Glomerular endothelial cell (primary cell): ENCODE measurements around the gene RHBDD3. TPM values are rescaled to one million over a fixed set of nuclear protein-coding genes. Genes with fewer than 3 reads are reported as not detected.

Experiments
- DNase-seq: peaks from one replicate; pipeline ENCODE4 v3.0.0-alpha.2; 2011; ENCODE audit warnings: low read depth, low spot score; ENCODE audit errors: extremely low read depth
- total RNA-seq: library from RNA; depleted of rRNA; stranded (reverse); fragments of >200 nt; gene quantifications from 2 replicates; pipeline ENCODE4 v1.2.3, GENCODE V29; 2015

The RHBDD3 gene
- total RNA-seq, 1 donor from 2014 or later = 43.1 TPM

DNA sequence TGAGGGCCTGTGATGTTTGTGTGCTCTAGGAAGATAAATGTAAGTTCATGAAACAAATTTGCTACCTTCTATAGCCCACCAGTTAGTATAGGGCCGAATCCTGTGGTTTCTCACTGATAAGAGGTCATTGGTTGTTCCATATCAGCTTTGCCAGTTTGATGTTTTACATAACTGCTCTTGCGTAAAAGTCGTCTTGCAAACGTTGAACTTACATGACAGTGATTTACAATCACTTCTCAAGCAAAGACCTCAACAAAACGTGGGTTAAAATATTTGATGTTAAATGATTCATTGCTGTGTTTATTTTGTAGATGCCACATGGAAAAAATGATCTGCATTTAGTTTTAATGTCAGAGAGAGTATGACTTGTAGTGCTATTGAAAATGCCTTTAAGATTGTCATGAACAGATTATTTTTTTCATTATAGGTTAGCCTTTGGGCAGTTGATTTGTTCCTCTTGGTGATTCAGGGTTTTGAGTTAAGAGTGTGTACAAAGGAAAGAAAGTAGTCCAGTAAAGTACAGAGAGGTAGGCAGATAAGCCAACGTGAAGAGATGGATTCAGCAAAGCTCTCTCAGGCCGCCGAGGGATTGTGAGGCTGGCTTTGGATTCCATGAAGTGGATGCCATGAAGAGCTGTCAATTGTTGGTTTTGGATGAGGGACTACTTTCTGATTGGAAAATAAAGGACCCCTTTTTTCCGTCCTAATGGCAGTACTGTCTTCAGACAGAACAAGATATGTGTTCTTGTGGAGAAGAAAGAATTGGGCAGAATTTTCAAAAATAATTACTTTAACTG lies 2.9 kb upstream of the RHBDD3 start:
- no peak for DNase-seq

DNA sequence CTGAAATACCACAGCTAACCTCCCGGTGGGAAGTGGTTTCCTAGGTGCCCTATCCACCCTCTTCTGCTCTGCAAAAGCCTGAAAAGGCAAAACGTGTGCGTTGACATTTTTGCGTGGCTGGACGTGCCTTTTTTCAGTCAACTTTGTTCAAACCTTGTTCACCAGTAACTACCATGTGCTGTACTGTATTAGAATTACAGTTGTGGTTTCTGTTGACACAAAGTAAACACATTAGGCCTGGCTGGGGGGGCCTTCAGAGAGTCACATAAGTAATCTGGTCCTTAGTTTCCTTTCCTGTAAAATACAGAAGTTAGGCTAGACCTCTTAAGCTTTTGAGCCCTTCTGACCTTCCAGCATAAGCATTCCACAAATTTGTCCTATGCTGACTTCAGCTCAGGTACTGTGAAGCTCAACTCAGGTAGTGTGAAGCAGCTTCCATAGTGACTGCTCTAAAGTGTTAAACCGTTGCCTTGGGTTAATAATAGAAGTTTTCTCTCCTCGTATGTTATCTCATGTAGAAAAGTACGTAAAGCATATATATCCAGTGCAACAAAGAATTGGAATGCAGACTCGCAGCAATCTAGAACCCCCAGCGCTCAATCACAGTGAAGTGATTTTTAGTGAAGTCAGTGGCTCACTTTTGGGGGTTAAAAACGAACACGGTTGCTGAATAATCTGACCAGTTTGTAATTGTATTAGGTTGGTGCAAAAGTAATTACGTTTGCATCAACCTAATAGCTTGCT lies 2.1 kb upstream of the RHBDD3 start:
- no peak for DNase-seq

DNA sequence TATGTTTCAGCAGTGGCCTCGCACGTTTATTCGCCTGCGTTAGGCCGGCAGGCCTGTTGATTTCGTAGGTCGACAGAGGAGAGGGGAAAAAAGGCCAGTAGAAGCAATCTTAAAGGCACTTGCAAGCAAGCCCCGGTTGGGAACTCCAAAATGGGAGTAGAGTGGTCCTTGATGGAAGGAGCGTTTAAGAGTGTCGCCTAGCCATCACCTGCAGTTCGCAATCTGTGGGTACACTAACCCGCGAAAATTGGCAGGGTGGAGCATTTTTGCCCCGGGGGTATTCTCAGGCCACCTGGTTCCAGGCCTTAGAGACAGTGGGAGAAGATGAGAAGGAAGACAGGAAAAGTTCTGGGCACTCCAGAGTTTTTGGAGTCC lies 1.4 kb upstream of the RHBDD3 start:
- DNase-seq = no peak

DNA sequence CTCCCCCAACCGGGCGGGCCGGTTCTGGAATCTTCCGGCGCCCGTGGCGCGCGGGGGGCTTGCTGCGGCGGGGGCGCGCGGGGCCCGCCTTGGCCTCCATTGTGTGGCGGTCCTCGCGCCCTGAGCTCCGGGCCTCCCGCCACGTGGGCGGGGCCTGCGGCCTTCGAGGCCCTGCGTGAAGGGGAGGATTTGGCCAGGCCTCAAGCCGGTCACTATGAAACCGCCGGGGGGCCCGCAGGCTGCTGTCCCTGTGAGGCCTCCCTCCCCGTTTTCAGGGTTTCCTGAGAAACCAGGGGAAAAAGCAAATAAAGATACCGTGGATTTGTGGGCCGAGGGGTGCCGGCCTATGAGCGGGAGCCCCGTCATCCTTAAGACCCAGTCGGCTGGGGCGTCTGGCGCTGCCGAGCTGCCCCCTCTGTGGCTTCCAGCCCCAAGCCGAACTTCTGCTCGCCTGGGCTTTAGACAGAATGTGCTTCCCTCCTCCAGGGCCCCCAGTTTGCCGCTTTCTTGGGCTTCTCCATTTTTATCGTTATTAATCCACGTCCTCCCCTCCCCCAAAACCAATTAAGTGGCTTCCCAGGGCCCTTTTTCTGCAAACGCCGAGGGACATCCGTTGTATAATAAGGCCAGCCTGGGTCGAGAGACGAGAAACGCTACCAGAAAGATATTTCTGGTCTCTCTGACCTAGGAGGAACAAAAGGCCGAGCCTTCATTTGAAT lies 889 bp upstream of the RHBDD3 start:
- DNase-seq = no peak

DNA sequence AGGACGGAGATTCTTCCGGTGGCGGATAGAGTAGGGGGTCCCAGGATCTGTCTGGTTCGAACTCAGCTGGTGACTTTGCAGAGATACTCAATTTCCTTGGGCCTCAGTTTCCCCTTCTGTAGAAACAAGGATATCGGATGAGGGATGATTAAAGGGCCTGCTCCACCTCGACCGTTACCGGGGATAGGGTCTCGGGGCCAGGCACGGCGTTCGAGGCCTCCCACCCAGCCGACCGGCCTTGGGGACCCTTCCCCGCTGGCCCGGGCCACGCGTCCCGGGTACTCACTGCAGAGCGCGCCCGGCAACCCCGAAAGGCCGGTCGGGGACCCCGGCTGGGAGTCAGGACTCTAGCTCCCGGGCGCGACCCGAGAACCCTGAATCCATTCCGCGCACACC lies 321 bp downstream of the RHBDD3 start:
- no peak for DNase-seq

DNA sequence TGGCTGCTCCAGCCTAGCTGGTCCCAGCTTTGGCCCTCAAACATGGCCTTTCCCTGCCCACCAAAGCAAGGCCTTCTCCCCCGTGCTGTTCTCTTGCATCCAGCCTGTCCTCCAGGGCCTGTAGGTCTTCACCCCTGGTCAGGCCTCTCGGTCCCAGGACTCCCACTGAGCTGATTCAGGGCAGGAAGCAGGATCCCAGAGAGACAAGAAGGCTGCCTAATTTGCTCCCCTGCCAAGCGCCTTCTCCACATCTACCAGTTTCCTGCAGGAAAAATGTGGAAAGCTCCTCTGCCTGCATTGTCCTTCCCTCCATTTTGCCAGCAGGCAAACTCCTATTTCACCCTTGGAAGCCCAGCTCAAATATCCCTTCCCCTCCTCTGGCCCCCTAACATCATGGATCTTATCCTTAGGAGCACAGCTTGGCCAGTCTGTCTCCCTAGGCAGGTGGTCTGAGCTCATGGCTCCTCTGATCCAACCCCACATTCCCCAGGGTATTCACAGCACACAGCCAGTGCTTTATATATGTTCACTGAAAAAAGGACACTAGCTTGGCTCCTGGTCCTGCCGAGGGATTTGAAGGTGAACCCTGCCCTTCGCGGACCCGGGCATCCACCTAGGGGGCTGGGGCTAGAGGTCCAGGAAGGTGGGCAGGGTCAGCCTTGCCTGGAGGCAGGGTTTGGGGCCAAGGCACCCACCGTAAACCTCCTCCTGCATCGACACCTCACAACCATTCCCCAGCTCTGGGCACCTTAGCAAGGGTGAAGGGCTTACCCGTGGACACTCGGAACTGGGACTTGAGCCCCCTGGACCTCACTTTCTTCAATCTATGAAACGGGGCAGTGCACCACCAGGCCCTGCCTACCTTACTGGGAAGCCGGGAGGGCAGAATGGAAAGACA lies 968 bp downstream of the RHBDD3 start:
- no peak for DNase-seq

DNA sequence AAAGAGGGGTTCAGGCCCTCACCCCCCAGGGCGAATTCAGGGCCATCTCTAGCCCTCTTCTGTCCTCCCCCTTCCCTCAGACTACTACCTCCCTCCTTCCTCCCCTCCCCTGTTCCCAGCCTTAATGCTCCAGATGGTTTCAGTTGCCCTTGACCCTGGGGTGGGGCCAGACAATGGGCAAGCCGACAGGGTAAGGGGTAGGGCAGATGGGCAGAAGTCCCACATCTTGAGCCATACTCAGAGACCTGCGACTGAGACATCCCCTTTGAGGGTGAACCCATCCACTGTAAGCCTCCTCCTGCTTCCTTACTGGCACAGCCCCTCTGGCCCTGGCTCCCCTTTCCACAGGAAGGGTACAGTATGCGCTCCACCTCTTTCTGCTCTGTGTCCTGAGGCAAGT lies 1.9 kb downstream of the RHBDD3 start:
- DNase-seq = no peak

DNA sequence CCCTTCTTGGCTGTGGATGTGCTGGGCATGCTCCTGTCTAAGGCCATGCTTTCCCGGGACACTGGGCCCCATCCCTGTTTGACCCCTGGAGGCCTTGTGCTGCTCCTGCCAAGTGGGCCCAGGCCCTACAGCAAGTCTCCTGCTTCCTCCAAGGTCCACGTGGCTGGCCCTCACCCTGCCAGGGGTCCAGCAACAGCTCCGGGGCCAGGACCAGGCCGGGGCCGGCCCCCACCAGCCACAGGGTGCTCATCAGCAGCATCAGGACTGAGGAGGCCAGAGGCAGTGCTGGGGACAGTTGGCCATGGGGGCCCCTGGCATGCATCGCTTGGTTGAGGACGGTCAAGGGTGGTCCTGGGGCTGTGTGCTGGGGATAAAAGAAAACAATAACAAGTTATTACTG lies 2.5 kb downstream of the RHBDD3 start:
- DNase-seq = no peak

DNA sequence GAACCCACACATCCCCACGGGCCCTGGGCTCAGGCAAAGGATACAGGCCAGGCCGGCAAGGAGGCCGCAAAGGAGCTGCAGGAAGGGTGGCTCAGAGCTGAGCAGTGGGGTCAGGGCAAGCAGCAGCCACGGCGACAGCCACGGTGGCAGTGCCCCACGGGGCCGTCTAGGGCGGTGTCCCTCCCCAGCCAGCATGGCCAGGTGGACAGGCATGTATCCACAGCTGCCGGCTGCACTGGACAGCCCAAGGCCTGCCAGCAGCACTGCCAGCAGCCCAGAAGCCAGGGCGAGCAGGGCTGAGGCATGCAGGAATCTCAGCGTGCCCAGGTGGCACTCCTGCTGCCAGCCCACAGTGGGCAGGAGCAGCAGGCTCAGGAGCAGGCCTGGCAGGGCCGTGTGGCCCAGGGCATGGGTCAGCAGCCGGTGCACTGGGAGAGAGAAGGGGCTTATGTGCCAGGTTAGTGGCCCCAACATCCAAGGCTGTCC lies 3.9 kb downstream of the RHBDD3 start:
- no peak for DNase-seq

DNA sequence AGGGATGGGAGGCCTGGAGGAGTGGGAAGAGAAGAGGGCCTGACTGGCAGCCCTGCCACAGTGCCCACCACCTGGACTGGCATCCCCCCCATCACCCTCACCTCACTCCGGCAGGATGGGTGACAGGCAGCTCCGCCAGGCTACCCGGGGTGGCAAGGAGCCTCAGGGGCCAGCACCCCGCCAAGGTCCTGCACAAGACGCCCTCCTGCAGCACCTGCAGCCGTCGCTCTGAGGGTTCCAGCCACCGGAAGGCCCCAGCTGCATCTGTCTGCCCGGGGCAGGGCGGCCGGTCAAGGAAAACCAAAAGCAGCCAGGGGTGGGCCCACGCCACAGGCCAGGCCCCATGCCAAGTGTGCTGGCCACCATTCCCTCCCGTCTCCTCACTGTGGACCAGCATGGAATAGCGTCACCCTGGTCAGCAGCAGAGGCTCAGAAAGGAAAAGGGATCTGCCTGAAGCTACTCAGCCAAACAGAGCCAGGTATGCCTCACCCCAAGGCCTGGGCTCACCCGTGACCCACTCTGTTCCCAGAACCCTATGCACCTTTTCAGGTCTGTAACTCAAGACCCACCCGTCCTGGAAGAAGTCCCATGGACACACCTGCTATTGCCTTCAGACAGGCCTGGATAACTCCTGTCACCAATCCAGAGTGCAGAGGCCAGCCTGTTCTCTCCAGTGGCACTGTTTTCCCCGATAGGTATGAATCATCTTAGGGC lies 7.0 kb downstream of the RHBDD3 start:
- no peak for DNase-seq

DNA sequence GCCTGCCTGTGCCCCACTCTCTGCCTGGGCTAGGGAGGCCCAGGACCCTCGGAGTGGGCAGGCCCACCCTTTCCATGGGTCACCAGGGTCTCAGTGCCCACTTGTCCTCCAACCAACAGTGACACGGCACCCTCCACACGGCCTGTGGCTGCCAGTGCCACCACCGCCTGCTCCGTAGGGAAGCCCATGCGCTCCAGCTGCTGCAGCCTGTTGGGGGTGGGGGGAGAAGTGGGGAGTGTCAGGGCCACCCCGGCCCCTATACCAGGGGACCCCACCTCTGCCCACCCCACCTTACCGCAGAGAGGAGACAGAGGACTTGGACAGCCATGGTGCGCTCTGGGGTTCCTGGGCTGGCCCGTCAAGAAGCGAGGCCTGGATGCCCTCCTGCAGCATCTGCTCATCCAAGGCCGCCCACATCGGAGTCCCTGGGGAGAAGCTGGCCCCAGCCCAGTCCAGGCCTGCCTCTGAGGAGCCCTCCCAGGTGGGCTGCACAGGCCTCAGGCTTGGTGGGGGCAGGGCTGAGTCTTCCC lies 7.7 kb downstream of the RHBDD3 start:
- no peak for DNase-seq

DNA sequence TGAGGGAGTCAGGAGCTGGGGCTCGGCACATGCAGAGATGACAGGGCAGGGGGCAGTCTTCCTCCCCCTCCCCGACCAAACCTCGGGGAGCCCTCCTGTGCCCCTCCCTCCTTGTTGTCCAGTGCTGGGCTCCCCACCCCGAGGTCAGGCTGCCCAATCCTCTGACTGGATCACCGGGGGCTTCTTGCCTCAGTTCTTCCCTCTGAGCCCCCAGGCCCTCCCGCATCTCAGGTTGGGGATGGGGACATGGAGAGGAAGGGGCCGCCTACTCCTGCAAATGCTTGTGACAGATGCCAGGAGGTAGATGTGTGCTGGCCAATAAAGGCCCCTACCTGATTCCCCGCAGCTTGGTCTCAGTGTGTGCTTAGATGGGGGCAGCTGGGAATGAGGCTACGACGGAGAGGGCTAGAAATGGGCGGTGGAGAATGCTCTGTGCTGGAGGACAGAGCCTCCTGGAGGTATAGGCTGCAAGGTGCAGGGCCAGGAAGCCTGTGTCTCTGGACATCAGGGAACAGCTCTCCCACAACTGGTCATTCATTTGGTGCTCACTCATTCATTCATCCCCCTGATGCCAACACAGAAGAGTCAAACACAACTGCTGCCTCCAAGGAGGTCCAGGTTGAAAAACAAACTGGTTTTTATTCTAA lies 8.4 kb downstream of the RHBDD3 start:
- no peak for DNase-seq

DNA sequence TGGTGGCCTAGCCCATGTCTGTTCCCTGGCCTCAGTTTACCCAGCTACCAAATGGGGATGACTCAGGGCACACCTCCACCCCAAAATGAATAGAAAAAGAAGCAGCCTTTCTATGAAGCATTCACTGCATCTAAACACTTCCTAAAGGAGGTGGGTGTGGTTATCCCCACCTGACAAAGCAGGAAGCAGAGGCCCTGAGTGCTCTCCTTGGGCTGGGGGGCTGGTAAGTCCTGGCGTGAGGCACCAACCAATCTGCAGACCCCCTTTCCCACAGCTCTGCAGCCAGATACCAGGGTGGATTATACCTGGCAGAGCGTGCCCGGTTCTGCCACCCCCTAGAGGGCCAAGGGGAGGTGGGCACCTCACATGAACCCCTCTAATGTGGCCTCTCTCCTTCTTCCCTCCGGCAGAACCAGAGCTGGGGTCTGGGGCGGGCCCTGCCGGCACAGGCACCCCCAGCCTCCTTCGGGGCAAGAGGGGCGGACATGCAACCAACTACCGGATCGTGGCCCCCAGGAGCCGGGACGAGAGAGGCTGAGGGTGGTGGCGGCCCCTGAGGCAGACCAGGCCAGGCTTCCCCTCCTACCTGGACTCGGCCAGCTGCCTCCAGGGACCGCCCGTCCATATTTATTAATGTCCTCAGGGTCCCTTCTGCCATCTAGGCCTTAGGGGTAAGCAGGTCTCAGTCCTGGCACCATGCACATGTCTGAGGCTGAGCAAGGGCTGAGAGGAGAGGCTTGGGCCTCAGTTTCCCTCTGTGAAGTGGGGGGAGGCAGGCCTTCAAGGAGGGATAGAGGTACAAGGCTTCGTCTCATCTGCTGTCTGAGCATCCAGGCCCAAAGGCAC lies 9.2 kb downstream of the RHBDD3 start:
- no peak for DNase-seq

DNA sequence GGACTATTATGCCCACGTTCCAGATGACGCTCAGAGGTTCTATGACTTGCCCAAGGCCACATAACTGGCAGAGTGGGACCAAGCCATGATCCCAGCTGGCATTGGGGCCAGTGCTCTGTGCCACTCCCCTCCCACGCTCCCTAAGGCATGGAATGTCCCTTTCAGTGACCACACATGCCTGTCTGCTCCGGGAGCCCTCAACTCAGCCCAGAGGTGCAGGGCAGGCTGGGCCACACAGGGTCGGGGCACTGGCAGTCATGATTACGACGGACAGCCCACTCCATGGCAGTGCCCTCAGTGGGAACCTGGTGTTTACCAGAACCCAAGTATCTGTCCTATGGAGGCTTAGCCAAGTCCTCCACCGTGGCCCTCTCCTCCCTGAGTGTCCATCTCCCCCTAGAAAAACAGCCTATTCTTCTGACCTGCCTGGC lies 10.0 kb downstream of the RHBDD3 start:
- no peak for DNase-seq

DNA sequence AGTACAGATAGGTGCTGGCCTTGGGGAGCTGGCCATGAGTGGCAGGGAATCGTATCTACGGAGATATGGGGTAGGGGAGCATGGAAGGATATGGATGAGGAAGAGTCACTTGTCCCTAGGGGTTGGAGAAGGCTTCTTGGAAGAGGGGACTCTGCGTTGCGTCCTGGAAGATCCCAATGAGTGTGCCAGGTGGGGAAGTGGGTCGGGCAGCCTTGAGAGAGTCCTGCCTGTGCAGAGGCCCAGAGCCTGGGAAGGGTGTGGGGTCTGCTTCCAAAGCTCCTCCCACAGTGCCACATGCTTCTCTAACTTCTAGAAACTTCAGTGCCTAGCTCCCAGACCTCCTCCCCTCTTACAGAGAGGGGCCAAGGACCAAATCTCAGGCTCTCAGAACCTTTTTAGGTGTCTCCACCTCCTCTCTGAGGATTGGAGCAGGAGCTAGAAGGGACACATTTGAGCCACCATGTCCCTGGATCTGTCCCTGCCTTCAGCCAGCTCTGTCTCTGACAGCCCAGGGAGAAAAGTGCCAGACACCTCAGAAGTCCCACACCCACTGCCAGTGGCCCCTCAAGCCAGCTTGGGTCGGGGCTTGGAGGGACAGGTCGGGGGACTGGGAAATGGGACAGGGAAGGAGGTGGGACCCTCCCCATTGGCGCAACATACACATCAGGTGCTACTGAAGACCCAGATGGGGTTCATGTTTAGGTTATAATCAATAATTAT lies 11.0 kb downstream of the RHBDD3 start:
- no peak for DNase-seq

DNA sequence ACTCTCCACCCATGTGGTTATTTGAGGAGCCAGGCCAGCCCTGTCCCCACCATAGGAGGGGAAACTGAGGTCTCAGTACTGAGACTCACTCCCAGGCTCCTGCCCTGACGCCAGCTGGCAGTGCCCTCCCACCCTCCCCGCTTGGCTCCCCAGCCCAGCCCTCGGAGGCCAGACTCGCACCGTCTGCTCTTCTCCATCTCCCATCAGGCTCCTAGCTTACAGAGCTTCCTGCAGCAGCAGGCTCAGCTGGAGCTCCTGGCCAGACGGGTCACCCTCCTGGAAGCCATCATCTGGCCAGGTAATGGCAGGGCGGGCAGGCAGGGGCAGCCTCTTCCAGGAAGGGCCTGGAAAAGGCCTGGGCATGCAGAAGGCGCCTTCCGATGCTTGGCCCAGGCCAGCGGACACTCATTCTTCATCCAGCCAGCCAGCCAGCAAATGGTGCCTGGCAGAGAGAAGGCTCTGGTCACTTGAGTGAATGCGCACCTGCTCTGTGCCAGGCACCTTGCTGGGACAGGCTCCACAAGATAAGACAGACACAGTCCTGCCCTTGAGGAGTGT lies 12.6 kb downstream of the RHBDD3 start:
- no peak for DNase-seq

DNA sequence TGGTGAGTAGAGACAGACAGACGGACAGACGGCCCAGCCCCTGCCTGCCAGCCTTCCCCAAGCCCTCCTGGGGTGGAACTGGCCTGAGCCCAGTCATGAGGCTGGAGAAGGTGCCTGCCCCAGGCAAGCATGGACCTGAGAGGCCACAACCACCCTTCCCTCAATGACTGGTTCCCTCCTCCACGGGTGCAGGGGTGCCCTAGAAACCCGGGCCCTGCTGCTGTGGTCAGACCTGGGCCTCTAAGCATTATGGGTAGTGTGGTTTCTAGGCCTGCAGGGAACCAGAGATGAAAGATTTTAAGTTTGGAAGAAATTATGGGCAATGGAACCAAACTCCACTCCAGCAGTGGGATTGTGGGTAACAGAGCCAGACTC lies 13.5 kb downstream of the RHBDD3 start:
- no peak for DNase-seq
